Measurements from ENCODE around the gene BMP6.

Gene BMP6

GRCh38 chr6:7918403-7918802 lies 192.5 kb downstream of the BMP6 start:
- H3K27me3 ChIP-seq (replicated peaks; ENCODE audit: control insufficient read depth, insufficient read depth, low read length), result no peaks in the 10 kb centered on the region
- no peaks in the 10 kb centered on the region for H3K36me3 ChIP-seq (ENCODE audit: control insufficient read depth, insufficient read depth, low read length)
- no peak for DNase-seq (ENCODE audit: extremely low read depth, insufficient read length)
- H3K4me3 ChIP-seq (replicated peaks; ENCODE audit: low read depth, low read length), result no peak overlapping the region
- TF ChIP-seq CTCF (IDR thresholded peaks at IDR 0.05; ENCODE audit: insufficient read depth, low read length, poor library complexity, severe bottlenecking), result no peak

GRCh38 chr6:7919871-7920270 lies 194.0 kb downstream of the BMP6 start:
- DNase-seq (ENCODE audit: extremely low read depth, insufficient read length), result no peak
- no peak for TF ChIP-seq CTCF (IDR thresholded peaks at IDR 0.05; ENCODE audit: insufficient read depth, low read length, poor library complexity, severe bottlenecking)
- no peaks in the 10 kb centered on the region for H3K36me3 ChIP-seq (ENCODE audit: control insufficient read depth, insufficient read depth, low read length)
- H3K4me3 ChIP-seq (replicated peaks; ENCODE audit: low read depth, low read length), result no peak overlapping the region
- no peaks in the 10 kb centered on the region for H3K27me3 ChIP-seq (replicated peaks; ENCODE audit: control insufficient read depth, insufficient read depth, low read length)

GRCh38 chr6:7920425-7920824 lies 194.5 kb downstream of the BMP6 start:
- H3K4me3 ChIP-seq (replicated peaks; ENCODE audit: low read depth, low read length), result no peak overlapping the region
- TF ChIP-seq CTCF (IDR thresholded peaks at IDR 0.05; ENCODE audit: insufficient read depth, low read length, poor library complexity, severe bottlenecking), result no peak
- no peak for DNase-seq (ENCODE audit: extremely low read depth, insufficient read length)
- no peaks in the 10 kb centered on the region for H3K36me3 ChIP-seq (ENCODE audit: control insufficient read depth, insufficient read depth, low read length)
- H3K27me3 ChIP-seq (replicated peaks; ENCODE audit: control insufficient read depth, insufficient read depth, low read length), result no peaks in the 10 kb centered on the region

GRCh38 chr6:7921046-7921445 lies 195.1 kb downstream of the BMP6 start:
- no peak for DNase-seq (ENCODE audit: extremely low read depth, insufficient read length)
- Histone ChIP-seq H3K36me3 (ENCODE audit: control insufficient read depth, insufficient read depth, low read length) (no peaks in the 10 kb centered on the region), H3K27me3 (replicated peaks; ENCODE audit: control insufficient read depth, insufficient read depth, low read length) (no peaks in the 10 kb centered on the region), H3K4me3 (replicated peaks; ENCODE audit: low read depth, low read length) (no peak overlapping the region)
- no peak for TF ChIP-seq CTCF (IDR thresholded peaks at IDR 0.05; ENCODE audit: insufficient read depth, low read length, poor library complexity, severe bottlenecking)

- no peaks in the 10 kb centered on the region for H3K27me3 ChIP-seq (replicated peaks; ENCODE audit: control insufficient read depth, insufficient read depth, low read length)
- H3K36me3 ChIP-seq (ENCODE audit: control insufficient read depth, insufficient read depth, low read length), result no peaks in the 10 kb centered on the region
- H3K4me3 ChIP-seq (replicated peaks; ENCODE audit: low read depth, low read length), result no peak overlapping the region
- DNase-seq (ENCODE audit: extremely low read depth, insufficient read length), result no peak
- no peak for TF ChIP-seq CTCF (IDR thresholded peaks at IDR 0.05; ENCODE audit: insufficient read depth, low read length, poor library complexity, severe bottlenecking)
These were observed 195.8 kb downstream of the BMP6 start for GRCh38 chr6:7921632-7922092.

GRCh38 chr6:7922596-7922995 lies 196.7 kb downstream of the BMP6 start:
- TF ChIP-seq CTCF (IDR thresholded peaks at IDR 0.05; ENCODE audit: insufficient read depth, low read length, poor library complexity, severe bottlenecking), result no peak
- Histone ChIP-seq H3K27me3 (replicated peaks; ENCODE audit: control insufficient read depth, insufficient read depth, low read length) (no peaks in the 10 kb centered on the region), H3K4me3 (replicated peaks; ENCODE audit: low read depth, low read length) (no peak overlapping the region), H3K36me3 (ENCODE audit: control insufficient read depth, insufficient read depth, low read length) (no peaks in the 10 kb centered on the region)
- DNase-seq (ENCODE audit: extremely low read depth, insufficient read length), result no peak

Measured in GM06990 (cell line).